ENCODE data around the gene FRRS1. TPM values are rescaled to one million over a fixed set of nuclear protein-coding genes. Genes with fewer than 3 reads are reported as not detected.

FRRS1 gene
- total and polyA plus RNA-seq, 2 of the 4 experiments (the other 2 are of a cell fraction), result 3.8 to 23.5 TPM

DNA sequence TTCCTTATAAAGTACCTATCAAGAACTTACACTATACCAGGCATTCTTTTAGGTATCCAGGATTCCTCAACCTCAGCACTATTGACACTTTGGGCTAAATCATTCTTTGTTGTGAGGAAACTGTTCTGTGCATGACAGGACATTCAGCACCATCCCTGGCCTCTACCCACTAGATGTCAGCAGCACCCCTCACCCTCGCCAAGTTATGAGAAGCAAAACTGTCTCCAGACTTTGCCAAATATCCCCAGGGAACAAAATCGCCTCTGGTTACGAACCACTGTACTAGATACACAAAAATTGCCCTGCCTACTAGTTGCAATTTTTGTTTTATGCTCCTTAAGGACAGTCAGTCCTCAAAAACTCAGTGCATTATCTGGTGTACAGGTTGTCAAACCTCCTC, 84.9 kb downstream of the FRRS1 start:
- intact Hi-C loops (cut with micrococcal nuclease), result loop anchor here (5.0 kb wide), 1 partner anchor 414 kb away; no protein-coding TSS in a partner anchor
- in situ Hi-C loops (cut with MboI; ENCODE audit: low sequenced_read_pairs), result no loop called here
- Histone ChIP-seq H3K4me1 (ENCODE audit: control insufficient read depth, insufficient read depth, low read length) (peaks cover 13% of the 10 kb centered on the region), H3K27ac (ENCODE audit: insufficient read depth, low read length) (peak overlapping the region; percentile 74), H3K9me1 (ENCODE audit: insufficient read depth, low read length) (peaks cover 7% of the 10 kb centered on the region; the same call in 1 of the 2 replicates), H2BK15ac (ENCODE audit: low read depth, low read length) (peak overlapping the region; percentile 83; the same call in 2 of the 3 replicates), H2BK20ac (ENCODE audit: low read depth, low read length) (peak overlapping the region; percentile 95), H3K27me3 (ENCODE audit: control insufficient read depth, insufficient read depth, low read length) (no peaks in the 10 kb centered on the region), H4K8ac (ENCODE audit: low read depth in 2 of 2, low read length in 2 of 2) (peak overlapping the region; percentile 51 to 66), H3K9ac (ENCODE audit: low read depth, low read length) (no peak overlapping the region), H4K20me1 (ENCODE audit: insufficient read depth, low read length) (no peaks in the 10 kb centered on the region), H3K23ac (ENCODE audit: low read depth, low read length) (peak overlapping the region; percentile 85; the same call in 1 of the 2 replicates), H3K4me3 (ENCODE audit: insufficient read depth, low read depth, low read length) (no peak overlapping the region), H3K4me2 (ENCODE audit: low read depth, low read length) (no peak overlapping the region), H2BK120ac (ENCODE audit: low read depth, low read length) (peak overlapping the region; percentile 94), H3K18ac (ENCODE audit: low read depth, low read length) (peak overlapping the region; percentile 98), H2AK9ac (replicated peaks; ENCODE audit: low read depth, low read length, poor library complexity) (no peak overlapping the region), H4K5ac (ENCODE audit: low read depth, low read length) (peak overlapping the region; percentile 93), H3K56ac (ENCODE audit: extremely low read depth, insufficient read depth, low read length) (peak overlapping the region; percentile 72), H2AFZ (replicated peaks; ENCODE audit: low read length, poor library complexity) (no peak overlapping the region), H2AK5ac (ENCODE audit: low read depth, low read length) (peak overlapping the region; percentile 92), H2BK5ac (ENCODE audit: low read depth, low read length, poor library complexity, severe bottlenecking) (peak overlapping the region; percentile 92), H3K14ac (replicated peaks; ENCODE audit: low read depth, low read length) (peak overlapping the region; percentile 68), H3K4ac (ENCODE audit: low read depth, low read length) (peak overlapping the region; percentile 90), H3K9me3 (ENCODE audit: control insufficient read depth, insufficient read depth, low read length) (no peaks in the 10 kb centered on the region), H3K79me1 (ENCODE audit: low read depth in 1 of 2, low read length in 2 of 2) (no peaks in the 10 kb centered on the region), H3K36me3 (ENCODE audit: control insufficient read depth, insufficient read depth, low read length) (no peaks in the 10 kb centered on the region), H4K91ac (ENCODE audit: insufficient read depth, low read depth, low read length) (peak overlapping the region; percentile 88)
- ATAC-seq (ENCODE audit: low read depth) (no peak), DNase-seq (no peak)
- WGBS, 2 experiments (ENCODE audit: extremely low coverage in 2 of 2, insufficient read length in 1 of 2), result no CpG with 5 or more reads among the region's 3 CpGs
- TF ChIP-seq, protein P1, sequence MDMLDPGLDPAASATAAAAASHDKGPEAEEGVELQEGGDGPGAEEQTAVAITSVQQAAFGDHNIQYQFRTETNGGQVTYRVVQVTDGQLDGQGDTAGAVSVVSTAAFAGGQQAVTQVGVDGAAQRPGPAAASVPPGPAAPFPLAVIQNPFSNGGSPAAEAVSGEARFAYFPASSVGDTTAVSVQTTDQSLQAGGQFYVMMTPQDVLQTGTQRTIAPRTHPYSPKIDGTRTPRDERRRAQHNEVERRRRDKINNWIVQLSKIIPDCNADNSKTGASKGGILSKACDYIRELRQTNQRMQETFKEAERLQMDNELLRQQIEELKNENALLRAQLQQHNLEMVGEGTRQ (IDR thresholded peaks at IDR 0.05; ENCODE audit: low read depth, low read length), result no peak
- TF ChIP-seq CEBPB (IDR thresholded peaks at IDR 0.05; ENCODE audit: low read depth, low read length), result no peak
- TF ChIP-seq RCOR1 (IDR thresholded peaks at IDR 0.05; ENCODE audit: insufficient replicate concordance, low read length), result no peak
- no peak for TF ChIP-seq FOS (IDR thresholded peaks at IDR 0.05; ENCODE audit: low read depth, low read length)
- dilution Hi-C loops (cut with HindIII; ENCODE audit: low sequenced_read_pairs, unreplicated experiment), result no loop called here
- ChIA-PET POLR2A (ENCODE audit: unreplicated experiment) (no interaction called here), CTCF (no interaction called here)
- BruUV-seq (replicated peaks), result no TSS peak

All from IMR-90 (cell line).